OCI-LY1 (cell line): ENCODE measurements around the gene GNA12.

ENCODE experiments used
- H2AFZ ChIP-seq: fragments of 200-600 bp; sonication (generic), shearing (Covaris generic); 2 replicates; pipeline ENCODE4 v1.6.0; 2014; ENCODE audit warnings: antibody characterized with exemption, mild to moderate bottlenecking, low read length
- H3F3A ChIP-seq: fragments of 200-600 bp; sonication (generic), shearing (Covaris generic); 2 replicates; pipeline ENCODE4 v1.6.0; 2014; ENCODE audit warnings: mild to moderate bottlenecking, antibody characterized with exemption, low read length, moderate library complexity; ENCODE audit not compliant: insufficient read depth
- H3K27ac ChIP-seq: fragments of 200-600 bp; sonication (generic); 2 replicates; pipeline ENCODE4 v1.5.1; 2014; ENCODE audit warnings: low read length, mixed run types, mild to moderate bottlenecking, low read depth; ENCODE audit not compliant: poor library complexity, severe bottlenecking
- H3K27me3 ChIP-seq: fragments of 200-600 bp; sonication (generic); 2 replicates; pipeline ENCODE4 v1.6.0; 2014; ENCODE audit warnings: antibody characterized with exemption, mild to moderate bottlenecking, low read length, moderate library complexity; ENCODE audit not compliant: insufficient read depth
- H3K36me3 ChIP-seq: fragments of 200-600 bp; sonication (generic); 2 replicates; pipeline ENCODE4 v1.6.1; 2014; ENCODE audit warnings: mild to moderate bottlenecking, antibody characterized with exemption, low read length, moderate library complexity, mixed read lengths; ENCODE audit not compliant: insufficient read depth
- H3K4me1 ChIP-seq: fragments of 200-600 bp; sonication (generic); 2 replicates; pipeline ENCODE4 v1.5.1; 2014; ENCODE audit warnings: mild to moderate bottlenecking, low read length, moderate library complexity; ENCODE audit not compliant: insufficient read depth, severe bottlenecking
- H3K4me2 ChIP-seq: fragments of 200-600 bp; sonication (generic), shearing (Covaris generic); 2 replicates; pipeline ENCODE4 v1.6.1; 2014; ENCODE audit warnings: low read length
- H3K4me3 ChIP-seq: fragments of 200-600 bp; sonication (generic); 2 replicates; pipeline ENCODE4 v1.5.1; 2014; ENCODE audit warnings: low read length, low read depth, mild to moderate bottlenecking, mixed read lengths; ENCODE audit not compliant: poor library complexity, severe bottlenecking
- H3K79me2 ChIP-seq: fragments of 200-600 bp; shearing (Covaris generic); 2 replicates; pipeline ENCODE4 v1.6.1; 2016; ENCODE audit warnings: mixed run types, low read length, mixed read lengths; ENCODE audit not compliant: insufficient read depth
- H3K9ac ChIP-seq: fragments of 200-600 bp; sonication (generic), shearing (Covaris generic); 2 replicates; pipeline ENCODE4 v1.6.1; 2014; ENCODE audit warnings: mild to moderate bottlenecking, low read length, mixed read lengths
- H3K9me2 ChIP-seq: fragments of 200-600 bp; sonication (generic), shearing (Covaris generic); 2 replicates; pipeline ENCODE4 v1.6.1; 2014; ENCODE audit warnings: low read depth, mild to moderate bottlenecking, low read length, mixed read lengths
- H3K9me3 ChIP-seq: fragments of 200-600 bp; shearing (Covaris generic); 2 replicates; pipeline ENCODE4 v1.6.1; 2014; ENCODE audit warnings: low read length, mixed read lengths
- H4K20me1 ChIP-seq: fragments of 200-600 bp; sonication (generic), shearing (Covaris generic); 2 replicates; pipeline ENCODE4 v1.6.0; 2016; ENCODE audit warnings: mild to moderate bottlenecking, low read length; ENCODE audit not compliant: insufficient read depth
- CTCF ChIP-seq: fragments of 200-600 bp; sonication (generic), shearing (Covaris generic); IDR thresholded peaks from 2 replicates; pipeline ENCODE4 v1.5.1; 2017; ENCODE audit warnings: mild to moderate bottlenecking, antibody characterized with exemption, low read length, moderate library complexity, mixed read lengths
- EZH2 ChIP-seq: fragments of 200-600 bp; sonication (generic), shearing (Covaris generic); IDR thresholded peaks from 2 replicates; pipeline ENCODE4 v1.8.0; 2017; ENCODE audit warnings: borderline replicate concordance, mixed run types, mild to moderate bottlenecking, antibody characterized with exemption, low read length, moderate library complexity, mixed read lengths

The GNA12 gene

GRCh38 chr7:2713370-2713769, 130.7 kb downstream of the GNA12 start:
- H3K4me2 ChIP-seq = no peak overlapping the region

GRCh38 chr7:2711895-2712675, 132.0 kb downstream of the GNA12 start:
- Histone ChIP-seq H3K4me2 (no peak overlapping the region), H3K9ac (no peak overlapping the region), H3K4me3 (no peak overlapping the region), H3K27me3 (no peaks in the 10 kb centered on the region; the same call in 1 of the 2 replicates), H3K9me2 (no peaks in the 10 kb centered on the region), H2AFZ (no peak overlapping the region), H3K4me1 (peaks cover 13% of the 10 kb centered on the region), H3K36me3 (no peaks in the 10 kb centered on the region), H3K79me2 (no peaks in the 10 kb centered on the region), H3K9me3 (no peaks in the 10 kb centered on the region), H3F3A (no peaks in the 10 kb centered on the region), H4K20me1 (no peaks in the 10 kb centered on the region), H3K27ac (no peak overlapping the region)
- TF ChIP-seq CTCF (no peak), EZH2 (no peak)

More at GRCh38 chr7:2713370-2713769, 130.7 kb downstream of the GNA12 start:
- Histone ChIP-seq H3K9me2 (no peaks in the 10 kb centered on the region), H3K4me3 (no peak overlapping the region), H3F3A (no peaks in the 10 kb centered on the region), H3K27ac (no peak overlapping the region), H3K9me3 (no peaks in the 10 kb centered on the region), H3K27me3 (no peaks in the 10 kb centered on the region; the same call in 1 of the 2 replicates), H4K20me1 (no peaks in the 10 kb centered on the region), H3K9ac (no peak overlapping the region), H3K4me1 (peaks cover 19% of the 10 kb centered on the region), H3K79me2 (no peaks in the 10 kb centered on the region), H3K36me3 (no peaks in the 10 kb centered on the region), H2AFZ (no peak overlapping the region)
- TF ChIP-seq CTCF = no peak
- no peak for TF ChIP-seq EZH2

GRCh38 chr7:2710901-2711551, 133.1 kb downstream of the GNA12 start:
- TF ChIP-seq CTCF = no peak
- TF ChIP-seq EZH2 = no peak
- Histone ChIP-seq H2AFZ (no peak overlapping the region), H3K4me3 (no peak overlapping the region), H3K4me1 (peaks cover 13% of the 10 kb centered on the region), H3K79me2 (no peaks in the 10 kb centered on the region), H3K27ac (no peak overlapping the region), H3K4me2 (no peak overlapping the region), H3K27me3 (no peaks in the 10 kb centered on the region; the same call in 1 of the 2 replicates), H4K20me1 (no peaks in the 10 kb centered on the region), H3K9me3 (no peaks in the 10 kb centered on the region), H3K9ac (no peak overlapping the region), H3K9me2 (no peaks in the 10 kb centered on the region), H3F3A (no peaks in the 10 kb centered on the region), H3K36me3 (no peaks in the 10 kb centered on the region)
